Esophagus muscularis mucosa (tissue), 3 donors: ENCODE results near the gene ATRNL1.
"Not testable (repeated sequence)": the region's sequence is repeated elsewhere in the genome, so short reads cannot be mapped to it uniquely, and the experiment has no call there.

Source experiments
- CTCF ChIP-seq, 3 experiments: fragments of 200-600 bp in 2 of 3; fragments of 450-650 bp in 1 of 3; sonication (generic) in 2 of 3; IDR thresholded peaks; one replicate each; pipeline ENCODE4 v1.5.1; 2017 to 2019; ENCODE audit warnings: antibody characterized with exemption in 3 of 3, mild to moderate bottlenecking in 2 of 3, moderate library complexity in 1 of 3
- POLR2AphosphoS5 ChIP-seq, 2 donors: sonication (generic); formaldehyde crosslinking; IDR thresholded peaks; one replicate each; pipeline ENCODE4 v1.6.1; 2017; ENCODE audit warnings: antibody characterized with exemption in 2 of 2

DNA sequence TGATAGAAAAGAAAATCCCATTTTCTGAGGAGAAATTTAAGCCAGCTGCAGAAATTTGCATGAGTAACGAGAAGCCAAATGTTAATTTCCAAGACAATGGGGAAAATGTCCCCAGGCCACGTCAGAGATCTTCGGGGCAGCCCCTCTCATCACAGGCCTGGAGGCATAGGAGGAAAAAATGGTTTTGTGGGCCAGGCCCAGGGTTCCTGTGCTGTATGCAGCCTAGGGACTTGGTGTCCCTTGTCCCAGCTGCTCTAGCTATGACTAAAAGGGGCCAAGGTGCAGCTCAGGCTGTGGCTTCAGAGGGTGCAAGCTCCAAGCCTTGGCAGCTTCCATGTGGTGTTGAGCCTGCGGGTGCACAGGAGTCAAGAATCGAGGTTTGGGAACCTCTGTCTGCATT is 12.2 kb downstream of the ATRNL1 start:
- TF ChIP-seq CTCF, POLR2AphosphoS5 (IDR thresholded peaks at IDR 0.05): not testable (repeated sequence)
